C1 segment of cervical spinal cord (tissue), 14 donors: ENCODE measurements around the gene CELF4.

Experiments
- DNase-seq, 14 donors: peaks; one replicate each; lab custom pipeline; 2025; lab: John Stamatoyannopoulos, UW

CELF4 gene

GRCh38 chr18:37527395-37527794, 38.2 kb downstream of the CELF4 start:
- DNase-seq = no peak

DNA sequence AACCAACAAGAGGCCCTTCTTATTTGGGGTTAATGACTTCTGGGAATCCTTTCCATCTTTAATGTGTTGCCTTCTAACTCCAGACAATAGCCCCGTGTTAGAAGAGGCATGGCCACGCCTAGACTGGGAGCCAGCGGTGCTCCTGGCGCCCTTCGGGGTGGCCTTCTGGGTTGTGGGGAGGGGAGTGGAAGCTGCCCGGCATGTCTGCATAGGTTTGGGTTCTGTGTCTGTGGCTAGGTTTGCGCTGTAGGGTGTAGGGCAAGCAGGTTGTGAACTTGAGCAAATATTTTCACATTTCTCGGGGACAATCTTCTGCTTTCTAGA, 40.4 kb downstream of the CELF4 start:
- DNase-seq = no peak

GRCh38 chr18:37524498-37525261, 40.9 kb downstream of the CELF4 start:
- DNase-seq = no peak

GRCh38 chr18:37524139-37524497, 41.5 kb downstream of the CELF4 start:
- DNase-seq = no peak

- DNase-seq = no peak
Measured at GRCh38 chr18:37521510-37522465, 43.8 kb downstream of the CELF4 start.

DNA sequence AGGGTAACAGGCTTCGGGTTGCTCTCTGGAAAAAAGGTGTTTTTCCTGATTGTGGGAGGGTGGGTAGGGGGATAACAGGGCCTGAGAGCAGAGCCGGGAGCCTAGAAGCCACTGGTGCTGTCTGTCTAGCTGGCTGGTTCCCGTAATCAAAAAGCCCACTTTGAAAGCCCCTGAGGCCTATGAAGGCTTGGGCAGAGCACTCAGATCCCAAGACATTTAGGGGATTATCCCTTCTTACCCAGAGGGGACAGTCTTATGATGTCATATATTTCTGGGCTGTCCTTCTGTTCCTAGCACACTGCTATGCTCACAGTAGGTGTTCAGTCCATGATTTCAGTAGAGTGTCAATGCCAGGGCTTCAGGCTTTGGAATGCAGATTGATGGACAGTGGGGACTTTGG, 45.1 kb downstream of the CELF4 start:
- DNase-seq = no peak

DNA sequence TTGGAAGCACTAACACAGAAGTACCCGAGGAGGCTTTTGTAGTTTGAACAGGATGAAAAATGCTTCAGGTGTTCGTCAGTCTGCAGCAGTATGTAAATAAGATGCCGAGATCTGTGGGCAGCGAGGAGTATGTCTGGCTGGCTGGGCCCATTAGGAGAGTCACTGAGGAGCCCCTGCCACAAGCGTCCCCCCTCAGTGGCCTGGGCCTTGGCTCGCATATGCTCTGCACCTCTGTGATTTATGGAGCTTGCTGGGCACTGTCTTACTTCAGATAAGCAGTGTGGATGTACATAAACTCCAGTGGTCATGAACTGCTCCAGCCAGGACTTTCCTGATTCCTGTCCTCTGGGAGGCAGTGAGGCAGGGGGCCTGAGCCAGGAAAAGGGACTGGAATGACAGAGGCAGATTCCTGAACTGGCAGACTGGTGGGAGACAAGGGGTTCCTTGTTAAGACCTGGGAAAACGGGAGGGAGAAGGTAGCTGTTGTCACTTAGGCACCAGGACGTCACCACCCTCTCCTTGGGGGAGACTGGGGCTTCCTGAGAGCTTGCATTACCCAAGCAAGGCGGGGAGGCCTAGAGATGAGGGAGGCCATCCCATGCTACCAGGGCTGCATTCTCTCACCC, 46.0 kb downstream of the CELF4 start:
- DNase-seq = no peak

- no peak for DNase-seq
Measured at GRCh38 chr18:37516361-37516853, 49.2 kb downstream of the CELF4 start.

GRCh38 chr18:37514953-37515352, 50.6 kb downstream of the CELF4 start:
- DNase-seq = no peak

DNA sequence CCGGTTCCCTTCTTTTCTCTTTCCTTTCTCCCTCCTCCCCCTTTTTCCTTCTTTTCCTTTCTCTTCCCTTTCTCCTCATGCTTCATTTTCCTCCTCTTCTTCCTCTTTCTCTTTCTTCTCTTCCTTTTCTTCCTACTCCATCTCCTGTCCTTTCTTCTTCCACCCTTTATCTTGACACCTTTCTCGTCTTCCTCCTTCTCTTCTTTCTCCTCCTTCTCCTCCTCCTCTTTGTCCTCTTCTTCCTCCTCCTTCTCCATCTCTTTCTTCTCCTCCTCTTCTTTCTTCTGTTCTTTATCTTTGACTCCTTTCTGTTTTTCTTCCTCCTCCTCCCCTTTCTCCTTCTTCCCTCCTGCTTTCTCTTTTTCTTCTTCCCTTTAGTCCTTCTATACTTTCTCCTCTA, 53.2 kb downstream of the CELF4 start:
- no peak for DNase-seq

DNA sequence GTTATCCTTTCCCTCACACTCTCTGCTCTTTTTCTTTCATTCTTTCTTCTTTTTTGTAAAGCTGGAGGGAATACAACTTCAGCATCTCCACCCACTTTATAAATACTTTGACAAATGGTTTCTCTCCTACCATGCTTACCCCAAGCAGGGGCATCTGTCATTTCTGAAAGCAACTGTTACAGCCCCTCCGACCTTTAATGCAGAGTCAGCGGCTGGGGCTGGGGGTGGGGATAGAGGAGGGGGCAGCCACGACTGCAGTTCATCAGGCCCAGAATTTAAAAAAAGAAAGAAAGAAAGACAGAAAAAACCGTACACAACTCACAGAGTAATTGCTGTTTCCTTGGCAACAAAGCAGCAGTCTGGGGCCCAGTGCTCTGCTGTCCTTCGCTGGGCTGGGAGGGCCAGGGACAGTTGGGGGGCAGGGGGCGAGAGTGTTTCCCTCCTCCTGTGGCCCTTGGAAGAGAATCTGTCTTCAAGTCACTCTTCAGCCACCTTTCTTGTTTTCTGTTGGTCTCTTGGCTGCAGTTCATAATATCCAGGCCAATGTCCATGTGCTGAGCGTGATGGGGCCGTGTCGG, 53.8 kb downstream of the CELF4 start:
- DNase-seq = no peak

DNA sequence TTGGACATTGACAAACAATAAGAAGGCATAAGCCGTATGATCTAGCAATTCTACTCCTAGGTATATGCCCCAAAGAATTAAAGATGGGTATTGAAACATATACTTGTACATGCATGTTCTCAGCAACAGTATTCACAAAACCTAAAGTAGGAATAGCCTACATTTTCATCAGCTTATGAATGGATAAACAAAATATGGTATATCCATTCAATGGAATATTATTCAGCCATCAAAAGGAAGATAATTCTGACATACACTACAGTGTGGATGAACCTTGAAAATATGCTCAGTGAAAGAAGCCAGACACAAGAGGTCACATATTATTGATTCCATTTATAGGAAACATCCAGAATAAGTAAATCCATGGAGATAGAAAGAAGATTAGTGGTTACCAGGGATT, 56.0 kb downstream of the CELF4 start:
- DNase-seq = no peak

GRCh38 chr18:37508207-37508606, 57.4 kb downstream of the CELF4 start:
- DNase-seq = no peak

DNA sequence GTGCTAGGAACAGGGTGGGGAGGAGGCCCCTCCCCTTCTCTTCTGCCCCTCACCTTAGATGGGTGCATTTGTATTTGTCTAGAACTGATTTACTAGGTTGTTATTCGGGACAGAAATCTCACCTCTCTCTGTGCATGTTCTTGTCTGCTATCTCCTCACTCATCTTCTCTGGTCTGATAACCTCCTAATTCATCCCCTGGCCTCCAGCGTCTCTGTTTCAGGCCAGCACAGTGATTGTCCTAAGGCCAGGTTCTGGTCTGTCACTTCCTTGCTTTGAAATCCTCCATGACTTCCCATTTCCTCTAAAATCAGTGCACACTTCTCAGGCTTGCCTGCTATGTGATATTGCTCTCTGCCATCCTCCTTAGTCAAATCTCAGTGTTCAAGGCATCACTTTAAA, 58.4 kb downstream of the CELF4 start:
- no peak for DNase-seq

GRCh38 chr18:37506001-37506400, 59.6 kb downstream of the CELF4 start:
- no peak for DNase-seq

DNA sequence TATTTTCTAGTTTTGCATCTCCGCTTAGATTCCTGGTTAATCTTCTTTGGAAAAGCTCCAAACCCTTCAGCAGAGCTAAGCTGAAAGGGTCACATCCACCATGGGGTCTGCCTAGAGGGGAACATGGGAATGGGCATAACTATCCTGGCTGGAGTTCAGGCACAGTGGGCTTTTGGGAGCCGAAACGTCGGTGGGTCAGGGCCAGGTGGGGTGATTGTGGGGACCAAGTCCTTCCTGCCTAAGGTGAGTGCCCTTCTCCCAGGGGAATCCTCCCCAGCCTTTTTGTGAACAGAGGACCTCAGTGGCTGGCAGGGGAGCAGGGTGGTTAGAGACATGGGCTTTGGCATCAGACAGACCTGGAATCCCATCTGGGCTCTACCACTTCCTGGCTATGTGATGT, 60.3 kb downstream of the CELF4 start:
- no peak for DNase-seq

DNA sequence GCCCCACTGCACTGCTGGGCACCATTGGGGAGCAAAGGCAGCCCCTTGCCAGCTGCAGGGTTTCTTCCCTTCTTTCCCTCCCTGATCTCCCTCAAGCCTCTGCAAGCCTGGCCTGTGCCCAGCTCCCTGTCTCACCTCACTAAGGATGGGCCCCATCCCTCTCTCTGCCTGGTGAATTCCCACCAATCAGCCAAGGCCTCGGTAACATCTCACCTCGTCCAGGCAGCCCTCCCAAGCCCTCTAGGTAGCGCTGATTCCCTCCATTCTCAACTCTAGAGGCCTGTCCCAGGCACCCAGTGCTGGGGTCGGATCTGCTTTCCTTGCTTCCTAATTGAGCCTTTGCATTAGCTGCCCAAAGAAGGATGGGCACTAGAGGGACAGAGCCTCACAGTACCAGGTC, 63.0 kb downstream of the CELF4 start:
- no peak for DNase-seq

DNA sequence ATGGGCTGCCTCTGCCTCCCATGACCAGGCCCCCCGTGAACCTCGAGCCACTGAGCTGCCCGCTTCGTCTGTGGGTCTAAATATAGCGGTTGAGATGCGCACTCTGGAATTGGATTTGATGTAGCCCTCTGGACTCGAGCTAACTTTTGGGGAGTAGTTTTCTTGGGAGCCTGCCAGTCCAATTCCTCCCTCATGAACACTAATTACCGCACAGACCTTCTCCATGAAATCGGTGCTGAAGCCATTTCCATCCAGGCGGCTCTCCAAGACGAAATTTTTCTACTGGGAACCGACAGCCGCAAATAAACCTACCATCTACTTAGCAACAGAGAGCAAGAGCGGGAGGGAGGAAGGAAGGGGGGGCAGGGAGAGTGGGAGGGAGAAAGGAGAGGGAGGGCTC, 63.6 kb downstream of the CELF4 start:
- DNase-seq = no peak

GRCh38 chr18:37501136-37501535, 64.5 kb downstream of the CELF4 start:
- DNase-seq = no peak

GRCh38 chr18:37499913-37500312, 65.7 kb downstream of the CELF4 start:
- DNase-seq = no peak

GRCh38 chr18:37499044-37499443, 66.6 kb downstream of the CELF4 start:
- peak in 1 of 14 donors; percentile 84 for DNase-seq
